Mammary epithelial cell (primary cell): ENCODE measurements around the gene TTR.

Source experiments
- EZH2 ChIP-seq: IDR thresholded peaks from 2 replicates; pipeline ENCODE4 v1.6.1; 2012; ENCODE audit warnings: low read length, inconsistent platforms, borderline replicate concordance
- TF ChIP-seq, protein P1 (sequence below), 2 donors: IDR thresholded peaks in 1 of 2; conservative IDR thresholded peaks in 1 of 2; 2 replicates each; pipeline ENCODE4 v1.5.1; 2011 to 2012; ENCODE audit warnings: inconsistent platforms in 2 of 2, low read length in 2 of 2, mild to moderate bottlenecking in 2 of 2, control low read depth in 1 of 2, low read depth in 1 of 2; ENCODE audit not compliant: insufficient read depth in 1 of 2; ENCODE audit errors: extremely low read depth in 1 of 2

- TF ChIP-seq, protein P1, sequence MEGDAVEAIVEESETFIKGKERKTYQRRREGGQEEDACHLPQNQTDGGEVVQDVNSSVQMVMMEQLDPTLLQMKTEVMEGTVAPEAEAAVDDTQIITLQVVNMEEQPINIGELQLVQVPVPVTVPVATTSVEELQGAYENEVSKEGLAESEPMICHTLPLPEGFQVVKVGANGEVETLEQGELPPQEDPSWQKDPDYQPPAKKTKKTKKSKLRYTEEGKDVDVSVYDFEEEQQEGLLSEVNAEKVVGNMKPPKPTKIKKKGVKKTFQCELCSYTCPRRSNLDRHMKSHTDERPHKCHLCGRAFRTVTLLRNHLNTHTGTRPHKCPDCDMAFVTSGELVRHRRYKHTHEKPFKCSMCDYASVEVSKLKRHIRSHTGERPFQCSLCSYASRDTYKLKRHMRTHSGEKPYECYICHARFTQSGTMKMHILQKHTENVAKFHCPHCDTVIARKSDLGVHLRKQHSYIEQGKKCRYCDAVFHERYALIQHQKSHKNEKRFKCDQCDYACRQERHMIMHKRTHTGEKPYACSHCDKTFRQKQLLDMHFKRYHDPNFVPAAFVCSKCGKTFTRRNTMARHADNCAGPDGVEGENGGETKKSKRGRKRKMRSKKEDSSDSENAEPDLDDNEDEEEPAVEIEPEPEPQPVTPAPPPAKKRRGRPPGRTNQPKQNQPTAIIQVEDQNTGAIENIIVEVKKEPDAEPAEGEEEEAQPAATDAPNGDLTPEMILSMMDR (conservative IDR thresholded peaks at IDR 0.05 in 1 of 2, IDR thresholded peaks at IDR 0.05 in 1 of 2; ENCODE audit: extremely low read depth in 1 of 2, insufficient read depth in 1 of 2, low read depth in 1 of 2, low read length in 2 of 2): no peak
- no peak for TF ChIP-seq EZH2
These were observed 15.0 kb upstream of the TTR start for GRCh38 chr18:31576670-31577069.
